ENCODE measurements around the gene CLDN10.
"Not testable (repeated sequence)": the region's sequence is repeated elsewhere in the genome, so short reads cannot be mapped to it uniquely, and the experiment has no call there.

The CLDN10 gene

GRCh38 chr13:95541911-95542474 lies 10.5 kb upstream of the CLDN10 start:
- no peak for DNase-seq

GRCh38 chr13:95544293-95544692 lies 8.2 kb upstream of the CLDN10 start:
- DNase-seq = no peak

GRCh38 chr13:95546919-95547318 lies 5.6 kb upstream of the CLDN10 start:
- no peak for DNase-seq

- DNase-seq = no peak
These were observed 4.9 kb upstream of the CLDN10 start for GRCh38 chr13:95547531-95548167.

- DNase-seq = no peak
These were observed 347 bp upstream of the CLDN10 start for GRCh38 chr13:95552208-95552538.

GRCh38 chr13:95553581-95554385 lies 1.3 kb downstream of the CLDN10 start:
- no peak for DNase-seq

- no peak for DNase-seq
These were observed 4.5 kb downstream of the CLDN10 start for GRCh38 chr13:95557013-95557412.

GRCh38 chr13:95559100-95559499 lies 6.6 kb downstream of the CLDN10 start:
- DNase-seq = no peak

- no peak for DNase-seq
These were observed 7.9 kb downstream of the CLDN10 start for GRCh38 chr13:95560387-95560786.

GRCh38 chr13:95564091-95564490 lies 11.6 kb downstream of the CLDN10 start:
- no peak for DNase-seq

- peak; percentile 48 for DNase-seq
These were observed 12.3 kb downstream of the CLDN10 start for GRCh38 chr13:95564733-95565291.

- DNase-seq = not testable (repeated sequence)
These were observed 13.2 kb downstream of the CLDN10 start for GRCh38 chr13:95565758-95566157.

GRCh38 chr13:95568131-95568530 lies 15.6 kb downstream of the CLDN10 start:
- no peak for DNase-seq

- peak; percentile 13 for DNase-seq
These were observed 17.5 kb downstream of the CLDN10 start for GRCh38 chr13:95570016-95570415.

GRCh38 chr13:95571941-95572340 lies 19.4 kb downstream of the CLDN10 start:
- DNase-seq = no peak

GRCh38 chr13:95573221-95573620 lies 20.7 kb downstream of the CLDN10 start:
- peak; percentile 26 for DNase-seq

- no peak for DNase-seq
These were observed 26.8 kb downstream of the CLDN10 start for GRCh38 chr13:95579303-95579702.

GRCh38 chr13:95585867-95586266 lies 33.3 kb downstream of the CLDN10 start:
- DNase-seq = no peak

GRCh38 chr13:95588134-95588533 lies 35.6 kb downstream of the CLDN10 start:
- no peak for DNase-seq

GRCh38 chr13:95588721-95589120 lies 36.2 kb downstream of the CLDN10 start:
- peak; percentile 25 for DNase-seq

GRCh38 chr13:95593462-95593861 lies 40.9 kb downstream of the CLDN10 start:
- DNase-seq = no peak

GRCh38 chr13:95596701-95597100 lies 44.2 kb downstream of the CLDN10 start:
- no peak for DNase-seq

- DNase-seq = no peak
These were observed 48.7 kb downstream of the CLDN10 start for GRCh38 chr13:95601216-95601615.

- DNase-seq = no peak
These were observed 49.4 kb downstream of the CLDN10 start for GRCh38 chr13:95601906-95602305.

Data from EL (cell line).